Measurements from ENCODE around the gene RAPGEF6. TPM values are rescaled to one million over a fixed set of nuclear protein-coding genes. Genes with fewer than 3 reads are reported as not detected.

RAPGEF6 gene
- polyA plus RNA-seq, 1 donor (not counting 4 experiments of a cell fraction or from before 2014, with no cell fraction given) = 8.7 TPM

DNA sequence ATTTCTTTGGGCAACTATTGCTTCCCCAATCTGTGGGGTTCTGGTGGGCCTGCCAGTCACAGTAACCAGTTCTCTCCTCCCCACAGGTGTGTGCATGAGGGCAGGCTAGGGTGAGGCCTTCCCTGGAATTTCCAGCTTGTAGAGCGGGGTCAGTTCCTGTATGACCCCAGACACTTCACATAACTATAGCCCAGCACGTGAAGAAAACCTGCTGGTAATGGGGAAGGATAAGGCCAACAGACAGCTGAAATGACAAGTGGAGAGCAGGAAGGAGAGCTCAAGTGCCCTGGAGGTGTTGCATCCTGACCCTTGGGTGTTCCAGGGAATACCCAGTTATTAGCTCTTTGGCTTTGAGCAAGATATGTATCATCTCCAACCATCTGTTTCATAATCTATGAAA lies 229.0 kb downstream of the RAPGEF6 start:
- no peak overlapping the region for H3K27ac ChIP-seq (ENCODE audit: control insufficient read depth, insufficient read depth, low read length)
- H3K4me1 ChIP-seq (ENCODE audit: control insufficient read depth, extremely low read depth, insufficient read depth, low read length) = no peaks in the 10 kb centered on the region
- H3K9me1 ChIP-seq (ENCODE audit: control insufficient read depth, extremely low read depth, insufficient read depth, low read length) = no peaks in the 10 kb centered on the region
- H3K9ac ChIP-seq (ENCODE audit: control insufficient read depth, extremely low read depth, insufficient read depth, low read length) = no peak overlapping the region
- H3K4me2 ChIP-seq (ENCODE audit: control insufficient read depth, extremely low read depth, insufficient read depth, low read depth, low read length) = no peak overlapping the region
- dilution Hi-C loops (cut with MboI; ENCODE audit: extremely low pct_ligation_motif_present, low sequenced_read_pairs) = no loop called here
- peaks cover 0 to 7% of the 10 kb centered on the region in 2 experiments for H3K36me3 ChIP-seq (ENCODE audit: control insufficient read depth in 2 of 2, extremely low read depth in 1 of 2, insufficient read depth in 2 of 2, low read length in 2 of 2)
- H3K27me3 ChIP-seq (ENCODE audit: control insufficient read depth, extremely low read depth, insufficient read depth, low read length) = no peaks in the 10 kb centered on the region
- no peaks in the 10 kb centered on the region for H3K79me2 ChIP-seq (ENCODE audit: control insufficient read depth, insufficient read depth, low read length)
- no peak for TF ChIP-seq EZH2 (IDR thresholded peaks at IDR 0.05; ENCODE audit: low read length)
- TF ChIP-seq, protein P1, sequence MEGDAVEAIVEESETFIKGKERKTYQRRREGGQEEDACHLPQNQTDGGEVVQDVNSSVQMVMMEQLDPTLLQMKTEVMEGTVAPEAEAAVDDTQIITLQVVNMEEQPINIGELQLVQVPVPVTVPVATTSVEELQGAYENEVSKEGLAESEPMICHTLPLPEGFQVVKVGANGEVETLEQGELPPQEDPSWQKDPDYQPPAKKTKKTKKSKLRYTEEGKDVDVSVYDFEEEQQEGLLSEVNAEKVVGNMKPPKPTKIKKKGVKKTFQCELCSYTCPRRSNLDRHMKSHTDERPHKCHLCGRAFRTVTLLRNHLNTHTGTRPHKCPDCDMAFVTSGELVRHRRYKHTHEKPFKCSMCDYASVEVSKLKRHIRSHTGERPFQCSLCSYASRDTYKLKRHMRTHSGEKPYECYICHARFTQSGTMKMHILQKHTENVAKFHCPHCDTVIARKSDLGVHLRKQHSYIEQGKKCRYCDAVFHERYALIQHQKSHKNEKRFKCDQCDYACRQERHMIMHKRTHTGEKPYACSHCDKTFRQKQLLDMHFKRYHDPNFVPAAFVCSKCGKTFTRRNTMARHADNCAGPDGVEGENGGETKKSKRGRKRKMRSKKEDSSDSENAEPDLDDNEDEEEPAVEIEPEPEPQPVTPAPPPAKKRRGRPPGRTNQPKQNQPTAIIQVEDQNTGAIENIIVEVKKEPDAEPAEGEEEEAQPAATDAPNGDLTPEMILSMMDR (optimal IDR thresholded peaks at IDR 0.05 in 1 of 3, IDR thresholded peaks at IDR 0.05 in 1 of 3, conservative IDR thresholded peaks at IDR 0.05 in 1 of 3; ENCODE audit: extremely low read depth in 1 of 3, insufficient read depth in 2 of 3, low read length in 3 of 3) = no peak
- no peaks in the 10 kb centered on the region for H4K20me1 ChIP-seq (ENCODE audit: control insufficient read depth, extremely low read depth, insufficient read depth, low read length)
- FAIRE-seq (no peak), DNase-seq (ENCODE audit: low read depth, low spot score) (no peak)
- H3K4me3 ChIP-seq (ENCODE audit: control insufficient read depth in 2 of 3, extremely low read depth in 1 of 3, insufficient read depth in 2 of 3, low read depth in 1 of 3, low read length in 3 of 3) = no peak overlapping the region
- no peaks in the 10 kb centered on the region for H3K9me3 ChIP-seq (ENCODE audit: control insufficient read depth, low read depth, low read length)
- no peak overlapping the region for H2AFZ ChIP-seq (ENCODE audit: control insufficient read depth, low read length)

DNA sequence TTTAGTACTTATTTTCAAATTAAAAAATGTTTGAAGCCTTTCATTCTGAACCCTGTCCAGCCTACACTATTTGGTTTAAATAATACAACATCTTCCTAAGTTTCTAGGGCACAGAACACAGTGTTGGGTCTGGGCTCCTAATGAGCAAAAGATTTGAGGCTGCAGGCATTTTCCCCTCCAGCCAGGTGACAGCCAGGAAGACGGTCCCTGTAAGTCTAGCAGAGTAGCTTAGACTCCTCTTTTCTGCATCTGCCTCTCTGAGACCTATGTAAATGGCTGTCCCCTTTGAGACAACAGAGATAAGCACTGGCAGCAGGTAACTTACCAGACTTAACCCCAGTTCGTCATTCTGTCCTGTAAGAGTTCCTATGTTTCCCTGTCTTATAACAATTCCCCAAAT lies 229.4 kb downstream of the RAPGEF6 start:
- H3K79me2 ChIP-seq (ENCODE audit: control insufficient read depth, insufficient read depth, low read length) = no peaks in the 10 kb centered on the region
- H3K4me3 ChIP-seq (ENCODE audit: control insufficient read depth in 2 of 3, extremely low read depth in 1 of 3, insufficient read depth in 2 of 3, low read depth in 1 of 3, low read length in 3 of 3) = no peak overlapping the region
- no peaks in the 10 kb centered on the region for H3K9me1 ChIP-seq (ENCODE audit: control insufficient read depth, extremely low read depth, insufficient read depth, low read length)
- no peak overlapping the region for H2AFZ ChIP-seq (ENCODE audit: control insufficient read depth, low read length)
- H3K27ac ChIP-seq (ENCODE audit: control insufficient read depth, insufficient read depth, low read length) = no peak overlapping the region
- H4K20me1 ChIP-seq (ENCODE audit: control insufficient read depth, extremely low read depth, insufficient read depth, low read length) = no peaks in the 10 kb centered on the region
- H3K4me2 ChIP-seq (ENCODE audit: control insufficient read depth, extremely low read depth, insufficient read depth, low read depth, low read length) = no peak overlapping the region
- dilution Hi-C loops (cut with MboI; ENCODE audit: extremely low pct_ligation_motif_present, low sequenced_read_pairs) = no loop called here
- H3K36me3 ChIP-seq (ENCODE audit: control insufficient read depth in 2 of 2, extremely low read depth in 1 of 2, insufficient read depth in 2 of 2, low read length in 2 of 2) = peaks cover 0 to 7% of the 10 kb centered on the region in 2 experiments
- DNase-seq (ENCODE audit: low read depth, low spot score) (no peak), FAIRE-seq (no peak)
- no peaks in the 10 kb centered on the region for H3K9me3 ChIP-seq (ENCODE audit: control insufficient read depth, low read depth, low read length)
- H3K9ac ChIP-seq (ENCODE audit: control insufficient read depth, extremely low read depth, insufficient read depth, low read length) = no peak overlapping the region
- H3K4me1 ChIP-seq (ENCODE audit: control insufficient read depth, extremely low read depth, insufficient read depth, low read length) = no peaks in the 10 kb centered on the region
- H3K27me3 ChIP-seq (ENCODE audit: control insufficient read depth, extremely low read depth, insufficient read depth, low read length) = no peaks in the 10 kb centered on the region
- TF ChIP-seq, protein P1 (optimal IDR thresholded peaks at IDR 0.05 in 1 of 3, IDR thresholded peaks at IDR 0.05 in 1 of 3, conservative IDR thresholded peaks at IDR 0.05 in 1 of 3; ENCODE audit: extremely low read depth in 1 of 3, insufficient read depth in 2 of 3, low read length in 3 of 3) = no peak
- TF ChIP-seq EZH2 (IDR thresholded peaks at IDR 0.05; ENCODE audit: low read length) = no peak

Data from keratinocyte (primary cell).